B cell (primary cell): Measurements from ENCODE around the gene HECA.

Experiments used
- CTCF ChIP-seq: fragments of 200-600 bp; IDR thresholded peaks from one replicate; pipeline ENCODE4 v1.8.0; 2022; ENCODE audit warnings: antibody characterized with exemption, mild to moderate bottlenecking
- EZH2 ChIP-seq: IDR thresholded peaks from 2 replicates; pipeline ENCODE4 v1.6.1; 2012; ENCODE audit warnings: borderline replicate concordance, low read depth, mild to moderate bottlenecking, moderate library complexity, low read length; ENCODE audit not compliant: insufficient read depth, poor library complexity, severe bottlenecking

GRCh38 chr6:139153855-139154254 is 19.0 kb downstream of the HECA start:
- no peak for TF ChIP-seq CTCF
- TF ChIP-seq EZH2: no peak
